Activated naive CD4-positive, alpha-beta T cell treated with anti-CD3 and anti-CD28 coated beads, Interleukin-2, amount 10 ng/mL, durations not matched to agents 5 hours and 36 hours (primary cell): ENCODE measurements around the gene PRDM12. TPM values are rescaled to one million over a fixed set of nuclear protein-coding genes. Genes with fewer than 3 reads are reported as not detected.

ENCODE experiments used
- microRNA-seq: library from miRNA; unstranded; fragments of <30 nt; microRNA quantifications from one replicate; pipeline ENCODE4 v1.2.0, GENCODE V29; 2022; ENCODE audit warnings: borderline microRNAs expressed, borderline replicate concordance
- total RNA-seq, 2 experiments: library from RNA; stranded (reverse); gene quantifications; one replicate each; pipeline ENCODE4 v1.2.3, GENCODE V29; 2021

PRDM12 gene
- total RNA-seq: not detected

DNA sequence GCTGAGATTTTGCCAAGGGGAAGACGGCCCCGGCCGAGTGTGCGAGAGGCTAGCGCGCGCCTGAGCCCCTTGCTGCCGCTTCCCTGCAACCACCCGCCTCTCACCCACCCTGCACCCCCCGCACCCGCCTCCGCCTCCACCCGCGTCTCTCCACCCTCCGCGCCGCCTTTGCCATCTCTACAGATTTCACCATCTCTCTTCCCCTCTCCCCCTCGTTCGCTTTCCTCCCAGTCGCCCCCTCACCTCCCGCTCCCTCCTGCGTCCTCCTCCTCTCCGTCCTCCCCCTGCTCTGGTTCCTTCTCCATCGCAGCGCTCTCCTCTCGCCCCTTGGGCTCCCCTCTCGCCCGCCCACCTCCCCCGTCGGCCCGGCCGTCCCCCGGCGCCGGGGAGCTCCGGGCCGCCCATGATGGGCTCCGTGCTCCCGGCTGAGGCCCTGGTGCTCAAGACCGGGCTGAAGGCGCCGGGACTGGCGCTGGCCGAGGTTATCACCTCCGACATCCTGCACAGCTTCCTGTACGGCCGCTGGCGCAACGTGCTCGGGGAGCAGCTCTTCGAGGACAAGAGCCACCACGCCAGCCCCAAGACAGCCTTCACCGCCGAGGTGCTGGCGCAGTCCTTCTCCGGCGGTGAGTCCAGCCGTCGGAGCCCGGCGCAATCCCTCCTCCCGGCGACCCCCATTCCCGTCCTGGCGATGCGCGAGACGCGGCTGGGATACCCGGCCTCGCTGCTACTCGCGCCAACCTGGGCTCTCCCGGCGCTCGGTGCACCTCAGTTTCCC lies at the start of gene PRDM12:
Gene PRDM12, plus strand, starts transcription at position 344 of the 778 bp plus-strand sequence. Its CDS starts 60 bp downstream, at position 404.

DNA sequence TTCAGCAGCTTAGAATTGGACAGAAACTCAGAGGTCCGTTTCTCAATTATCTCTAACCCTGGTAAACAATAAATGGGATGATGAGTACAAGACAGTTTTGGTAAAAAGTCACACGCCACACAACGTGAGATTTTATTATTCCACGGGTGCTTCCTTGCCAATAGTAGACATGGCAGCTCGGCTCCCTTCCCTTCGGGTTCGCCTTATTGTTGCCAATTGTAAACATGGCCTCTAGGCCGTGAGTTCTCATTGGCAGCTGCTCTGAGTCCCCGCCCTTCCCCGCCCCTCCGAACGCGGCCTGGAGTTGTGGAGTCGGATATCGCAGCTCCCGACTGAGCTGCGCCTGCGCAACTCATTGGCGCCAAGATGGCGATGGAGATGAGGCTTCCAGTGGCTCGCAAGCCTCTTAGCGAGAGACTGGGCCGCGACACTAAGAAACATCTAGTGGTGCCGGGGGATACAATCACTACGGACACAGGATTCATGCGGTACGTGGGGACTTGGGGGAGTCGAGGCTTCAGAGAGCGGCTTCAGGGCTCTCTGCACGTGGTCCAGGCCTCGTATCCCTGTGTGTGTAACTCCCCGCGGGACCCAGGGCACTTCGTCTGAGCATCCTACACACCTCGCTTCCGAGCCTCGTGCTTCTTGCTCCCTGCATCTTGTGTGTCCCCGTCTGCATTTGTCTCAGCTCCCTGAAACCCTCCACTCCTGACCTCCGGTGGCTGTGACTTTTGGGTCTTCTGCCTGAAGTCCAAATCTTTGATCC lies 29.2 kb downstream of the PRDM12 start, which contains the start of gene EXOSC2:
Gene EXOSC2, plus strand, starts transcription at position 355 of the 766 bp plus-strand sequence. Its CDS starts 12 bp downstream, at position 367.

Small RNA genes within 50 kb of the gene (microRNA-seq; reads per million reads assigned to microRNA genes)
- gene MIR6856: not detected

Other genes starting within 250 kb of the PRDM12 start
- 1 to 10 TPM; 4.8 to 6.0 TPM for gene ASS1, start 219.6 kb upstream of the PRDM12 start, total RNA-seq
- gene FUBP3, start 85.0 kb upstream of the PRDM12 start, total RNA-seq: 10 to 100 TPM; 32.4 to 33.1 TPM
- gene EXOSC2, start 29.2 kb downstream of the PRDM12 start, total RNA-seq: 10 to 100 TPM; 46.6 to 47.4 TPM
- 10 to 100 TPM; 28.1 to 33.2 TPM for gene ABL1, start 170.7 kb downstream of the PRDM12 start, total RNA-seq
- gene QRFP, start 232.2 kb downstream of the PRDM12 start, total RNA-seq: not detected